Measurements from ENCODE around the gene CTDSPL.

- TF ChIP-seq CTCF (IDR thresholded peaks at IDR 0.05 in 2 of 3, conservative IDR thresholded peaks at IDR 0.05 in 1 of 3; ENCODE audit: borderline replicate concordance in 1 of 3, insufficient read depth in 1 of 3, low read depth in 2 of 3, low read length in 2 of 3), result no peak
- TF ChIP-seq REST (IDR thresholded peaks at IDR 0.05; ENCODE audit: low read depth), result no peak
- no peak for TF ChIP-seq EZH2 (IDR thresholded peaks at IDR 0.05)
- no peak for TF ChIP-seq MAX (IDR thresholded peaks at IDR 0.05)
- no peak for TF ChIP-seq RAD21 (IDR thresholded peaks at IDR 0.05; ENCODE audit: low read depth)
These were observed 12.3 kb upstream of the CTDSPL start for GRCh38 chr3:37849146-37849923.

All from HCT116 (cell line).